SU-DHL-6 (cell line): ENCODE data around the gene FAM135A.

Experiments used
- H2AFZ ChIP-seq: fragments of 200-600 bp; sonication (generic); 2 replicates; pipeline ENCODE4 v1.6.1; 2014; ENCODE audit warnings: low read depth, mild to moderate bottlenecking, moderate library complexity, mixed read lengths, antibody characterized with exemption, low read length; ENCODE audit not compliant: severe bottlenecking
- H3F3A ChIP-seq: fragments of 200-600 bp; shearing (Covaris generic); 2 replicates; pipeline ENCODE4 v1.6.0; 2016; ENCODE audit warnings: antibody characterized with exemption, mild to moderate bottlenecking; ENCODE audit not compliant: insufficient read depth
- H3K27ac ChIP-seq: fragments of 200-600 bp; sonication (generic); 2 replicates; pipeline ENCODE4 v1.5.1; 2016; ENCODE audit warnings: low read depth, mild to moderate bottlenecking, low read length, moderate library complexity, mixed read lengths
- H3K27me3 ChIP-seq: fragments of 200-600 bp; sonication (generic), shearing (Covaris generic); 2 replicates; pipeline ENCODE4 v1.6.0; 2014; ENCODE audit warnings: mild to moderate bottlenecking, low read length
- H3K36me3 ChIP-seq: fragments of 200-600 bp; sonication (generic); 2 replicates; pipeline ENCODE4 v1.6.1; 2014; ENCODE audit warnings: mild to moderate bottlenecking, low read length, mixed read lengths
- H3K4me2 ChIP-seq: fragments of 300-600, 200-600 bp; shearing (Covaris generic), sonication (generic); 2 replicates; pipeline ENCODE4 v1.6.0; 2014; ENCODE audit warnings: low read length, low read depth, mild to moderate bottlenecking; ENCODE audit not compliant: poor library complexity, severe bottlenecking
- H3K4me3 ChIP-seq: fragments of 200-600 bp; sonication (generic); 2 replicates; pipeline ENCODE4 v1.5.1; 2014; ENCODE audit warnings: antibody characterized with exemption, low read length, mild to moderate bottlenecking, mixed read lengths; ENCODE audit not compliant: insufficient read depth, poor library complexity, severe bottlenecking
- H3K79me2 ChIP-seq: fragments of 200-600 bp; sonication (generic); 2 replicates; pipeline ENCODE4 v1.6.1; 2014; ENCODE audit warnings: mild to moderate bottlenecking, low read length, moderate library complexity; ENCODE audit not compliant: insufficient read depth
- H3K9ac ChIP-seq: fragments of 200-600 bp; sonication (generic); 2 replicates; pipeline ENCODE4 v1.7.0; 2014; ENCODE audit warnings: mild to moderate bottlenecking, low read length
- H3K9me2 ChIP-seq: fragments of 200-600 bp; sonication (generic); replicated peaks from 2 replicates; pipeline ENCODE4 v1.6.1; 2014; ENCODE audit warnings: low read length; ENCODE audit not compliant: insufficient read depth
- H3K9me3 ChIP-seq: fragments of 200-600 bp; sonication (generic); 2 replicates; pipeline ENCODE4 v1.6.1; 2014; ENCODE audit warnings: low read length, mixed read lengths; ENCODE audit not compliant: insufficient read depth
- H4K20me1 ChIP-seq: fragments of 200-600 bp; sonication (generic); 2 replicates; pipeline ENCODE4 v1.6.1; 2014; ENCODE audit warnings: low read depth, mild to moderate bottlenecking, antibody characterized with exemption, low read length, moderate library complexity, mixed read lengths
- CTCF ChIP-seq: fragments of 200-600 bp; sonication (generic); IDR thresholded peaks from one replicate; pipeline ENCODE4 v1.5.1; 2017; ENCODE audit warnings: antibody characterized with exemption, mild to moderate bottlenecking, low read length, moderate library complexity; ENCODE audit not compliant: insufficient read depth, poor library complexity, severe bottlenecking
- EZH2phosphoT487 ChIP-seq: fragments of 200-600 bp; sonication (generic), shearing (Covaris generic); conservative IDR thresholded peaks from 2 replicates; pipeline ENCODE4 v1.6.1; 2018; ENCODE audit warnings: mild to moderate bottlenecking, antibody characterized with exemption, low read length, moderate library complexity, mixed read lengths

Gene FAM135A

GRCh38 chr6:70510600-70510999 is 97.3 kb downstream of the FAM135A start:
- Histone ChIP-seq H3K4me2 (no peak overlapping the region), H3K9ac (no peak overlapping the region), H3K4me3 (no peak overlapping the region), H3K9me3 (no peaks in the 10 kb centered on the region), H3F3A (no peaks in the 10 kb centered on the region), H3K27me3 (no peaks in the 10 kb centered on the region), H3K9me2 (no peaks in the 10 kb centered on the region), H3K79me2 (no peaks in the 10 kb centered on the region), H2AFZ (no peak overlapping the region), H3K36me3 (no peaks in the 10 kb centered on the region; the same call in 1 of the 2 replicates), H4K20me1 (no peaks in the 10 kb centered on the region), H3K27ac (no peak overlapping the region)
- TF ChIP-seq CTCF (no peak), EZH2phosphoT487 (no peak)

- Histone ChIP-seq H3K9me3 (no peaks in the 10 kb centered on the region), H2AFZ (no peak overlapping the region), H3K36me3 (peaks cover 3% of the 10 kb centered on the region; the same call in 1 of the 2 replicates), H3K27ac (no peak overlapping the region), H3K9me2 (no peaks in the 10 kb centered on the region), H3K79me2 (no peaks in the 10 kb centered on the region), H3K4me3 (no peak overlapping the region), H4K20me1 (no peaks in the 10 kb centered on the region), H3F3A (no peaks in the 10 kb centered on the region), H3K9ac (no peak overlapping the region), H3K4me2 (no peak overlapping the region), H3K27me3 (no peaks in the 10 kb centered on the region)
- no peak for TF ChIP-seq EZH2phosphoT487
- no peak for TF ChIP-seq CTCF
Measured at GRCh38 chr6:70518723-70519122, 105.4 kb downstream of the FAM135A start.

GRCh38 chr6:70520575-70520974 is 107.3 kb downstream of the FAM135A start:
- Histone ChIP-seq H3K4me2 (no peak overlapping the region), H3K4me3 (no peak overlapping the region), H3K79me2 (no peaks in the 10 kb centered on the region), H2AFZ (no peak overlapping the region), H3K27ac (no peak overlapping the region), H3K27me3 (no peaks in the 10 kb centered on the region), H3F3A (no peaks in the 10 kb centered on the region), H4K20me1 (no peaks in the 10 kb centered on the region), H3K36me3 (peaks cover 12% of the 10 kb centered on the region; the same call in 1 of the 2 replicates), H3K9ac (no peak overlapping the region), H3K9me2 (no peaks in the 10 kb centered on the region), H3K9me3 (no peaks in the 10 kb centered on the region)
- TF ChIP-seq CTCF (peak; percentile 24), EZH2phosphoT487 (no peak)
